Activated CD8-positive, alpha-beta memory T cell treated with anti-CD3 and anti-CD28 coated beads for 36 hours (primary cell): ENCODE measurements around the gene FNDC3B. TPM values are rescaled to one million over a fixed set of nuclear protein-coding genes. Genes with fewer than 3 reads are reported as not detected.
"Not testable (repeated sequence)": the region's sequence is repeated elsewhere in the genome, so short reads cannot be mapped to it uniquely, and the experiment has no call there.

Experiments used
- CTCF ChIA-PET: fragments of 350-600 bp; sonication (Branson Sonifier 250); formaldehyde crosslinking; loops from one replicate; lab custom pipeline; 2021; ENCODE audit warnings: antibody characterized with exemption; lab: Charles Lee
- POLR2A ChIA-PET: fragments of 350-600 bp; sonication (Branson Sonifier 250); formaldehyde crosslinking; loops from one replicate; lab custom pipeline; 2021; ENCODE audit warnings: antibody characterized with exemption; lab: Charles Lee
- total RNA-seq, 2 experiments: library from RNA; stranded (reverse); gene quantifications; one replicate each; pipeline ENCODE4 v1.2.3, GENCODE V29; 2021

Gene FNDC3B
- 10 to 100 TPM; 19.0 to 24.2 TPM for total RNA-seq

GRCh38 chr3:172039436-172040077 lies at the start of gene FNDC3B:
Gene FNDC3B, plus strand, starts transcription at chr3:172039578. Its CDS starts 72,902 bp downstream, at chr3:172112480.
- CTCF ChIA-PET, result interaction anchor here (0.6 kb wide), 1 partner anchor 100 kb away, joined by 3 read pairs; no protein-coding TSS in a partner anchor
- POLR2A ChIA-PET, result interaction anchor here (0.6 to 1.1 kb wide), 4 partner anchors 63 to 1170 kb away, joined by 3 to 6 read pairs (median 3); partner anchors contain the start of gene RPL22L1

GRCh38 chr3:171990239-171990638 lies 49.1 kb upstream of the FNDC3B start:
- POLR2A ChIA-PET, CTCF ChIA-PET: not testable (repeated sequence)

- POLR2A ChIA-PET, result no interaction called here
- CTCF ChIA-PET, result no interaction called here
These were observed 48.2 kb upstream of the FNDC3B start for GRCh38 chr3:171991166-171991565.

- ChIA-PET POLR2A (no interaction called here), CTCF (no interaction called here)
These were observed 44.5 kb upstream of the FNDC3B start for GRCh38 chr3:171994646-171995428.

GRCh38 chr3:171995486-171995885 lies 43.9 kb upstream of the FNDC3B start:
- ChIA-PET CTCF (no interaction called here), POLR2A (no interaction called here)

DNA sequence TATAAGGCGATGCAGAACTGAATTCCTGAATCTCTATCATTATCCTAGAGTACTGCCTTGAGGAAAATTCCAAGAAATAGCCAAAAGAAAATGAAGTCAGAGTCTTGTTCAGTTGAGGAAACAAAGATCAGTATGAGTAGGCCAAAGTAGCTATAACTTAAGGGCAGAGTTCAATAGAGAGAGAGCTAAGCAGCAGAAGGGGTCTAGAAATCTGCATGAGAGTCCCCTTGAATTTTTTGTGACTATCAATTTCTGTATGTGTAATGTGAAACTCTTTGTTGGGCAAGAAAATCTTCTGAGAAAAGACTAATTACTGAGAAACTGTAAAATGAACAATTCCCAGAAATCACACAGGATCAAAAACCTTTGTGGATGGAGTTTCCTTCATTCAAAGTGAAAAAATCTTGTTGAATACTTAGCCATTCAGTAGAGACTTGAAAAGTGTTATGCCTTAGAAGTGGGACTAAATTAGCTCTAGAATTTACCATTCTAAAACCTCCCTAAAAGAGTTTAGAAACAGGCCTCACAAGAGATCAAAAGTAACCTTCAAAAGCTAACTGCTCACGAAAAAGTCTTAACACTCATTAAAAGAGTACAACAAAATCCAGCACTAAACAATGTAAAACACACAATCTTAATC lies 43.1 kb upstream of the FNDC3B start:
- CTCF ChIA-PET, result no interaction called here
- POLR2A ChIA-PET, result no interaction called here

DNA sequence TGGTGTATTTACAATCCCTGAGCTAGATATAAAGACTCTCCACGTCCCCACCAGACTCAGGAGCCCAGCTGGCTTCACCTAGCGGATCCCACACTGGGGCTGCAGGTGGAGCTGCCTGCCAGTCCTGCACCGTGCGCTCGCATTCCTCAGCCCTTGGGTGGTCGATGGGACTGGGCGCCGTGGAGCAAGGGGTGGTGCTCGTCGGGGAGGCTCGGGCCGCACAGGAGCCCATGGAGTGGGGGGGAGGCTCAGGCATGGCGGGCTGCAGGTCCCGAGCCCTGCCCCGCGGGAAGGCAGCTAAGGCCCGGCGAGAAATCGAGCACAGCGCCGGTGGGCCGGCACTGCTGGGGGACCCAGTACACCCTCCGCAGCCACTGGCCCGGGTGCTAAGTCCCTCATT lies 40.6 kb upstream of the FNDC3B start:
- CTCF ChIA-PET, POLR2A ChIA-PET: not testable (repeated sequence)

DNA sequence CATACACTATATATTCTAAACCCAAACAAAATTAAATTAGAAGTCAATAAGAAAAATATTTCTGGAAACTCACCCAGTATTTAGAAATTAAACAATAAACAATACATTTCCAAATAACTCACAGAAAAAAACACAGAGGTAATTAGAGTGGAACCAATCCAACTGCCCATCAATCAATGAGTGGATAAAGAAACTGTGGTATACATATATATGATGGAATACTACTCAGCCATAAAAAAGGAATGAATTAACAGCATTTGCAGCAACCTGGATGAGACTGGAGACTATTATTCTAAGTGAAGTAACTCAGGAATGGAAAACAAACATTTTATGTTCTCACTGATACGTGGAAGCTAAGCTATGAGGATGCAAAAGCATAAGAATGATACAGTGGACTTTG lies 37.8 kb upstream of the FNDC3B start:
- CTCF ChIA-PET, POLR2A ChIA-PET: not testable (repeated sequence)

DNA sequence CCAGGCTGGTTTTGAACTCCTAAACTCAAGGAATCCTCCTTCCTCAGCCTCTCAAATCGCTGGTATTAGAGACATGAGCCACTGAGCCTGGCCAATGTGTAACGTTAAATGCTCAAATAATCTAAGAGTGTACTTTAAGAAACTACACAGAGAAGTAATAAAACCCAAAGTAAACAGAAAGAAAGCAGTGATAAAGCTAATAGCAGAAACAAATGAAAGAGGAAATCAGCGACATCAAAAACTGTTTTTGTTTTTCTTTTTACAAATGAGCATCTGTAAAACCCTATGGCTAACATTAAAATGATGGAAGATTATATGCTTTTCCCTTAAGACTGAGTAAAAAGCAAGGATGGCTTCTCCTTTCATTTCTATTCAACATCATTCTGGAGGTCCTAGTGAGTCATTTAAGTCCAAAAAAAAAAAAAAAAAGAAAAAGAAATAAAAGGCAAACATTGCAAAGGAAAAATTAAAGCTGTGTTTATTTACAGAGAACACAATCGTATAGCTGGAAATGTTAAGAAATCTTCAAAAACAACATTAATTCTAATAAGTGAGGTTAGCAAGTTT lies 36.8 kb upstream of the FNDC3B start:
- ChIA-PET POLR2A (no interaction called here), CTCF (no interaction called here)

GRCh38 chr3:172003146-172003545 lies 36.2 kb upstream of the FNDC3B start:
- ChIA-PET CTCF (no interaction called here), POLR2A (no interaction called here)

GRCh38 chr3:172007065-172007370 lies 32.4 kb upstream of the FNDC3B start:
- ChIA-PET POLR2A (no interaction called here), CTCF (no interaction called here)

GRCh38 chr3:172009803-172010202 lies 29.6 kb upstream of the FNDC3B start:
- ChIA-PET CTCF (no interaction called here), POLR2A (no interaction called here)

DNA sequence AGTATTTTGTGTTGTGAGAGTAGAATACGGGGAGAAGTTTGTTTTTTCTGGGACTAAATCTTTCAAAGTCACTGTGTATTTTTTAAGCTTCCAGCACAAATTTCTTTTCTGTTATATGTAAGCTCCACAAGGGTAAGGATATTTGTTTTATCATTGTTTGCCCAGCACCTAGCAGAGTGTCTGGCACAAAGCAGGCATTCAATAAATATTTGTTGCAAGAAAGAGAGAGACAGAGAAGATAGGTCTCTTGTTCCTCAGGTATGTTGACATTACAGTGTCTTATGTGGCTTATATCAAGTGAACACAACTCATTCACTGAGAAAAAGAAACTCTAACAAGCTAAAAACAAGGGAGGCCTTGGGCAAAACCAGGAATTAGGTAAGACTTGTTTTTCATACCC lies 26.6 kb upstream of the FNDC3B start:
- ChIA-PET CTCF (no interaction called here), POLR2A (no interaction called here)

- CTCF ChIA-PET, result interaction anchor here (0.7 kb wide), 1 partner anchor 131 kb away, joined by 5 read pairs; no protein-coding TSS in a partner anchor
- POLR2A ChIA-PET, result no interaction called here
These were observed 25.2 kb upstream of the FNDC3B start for GRCh38 chr3:172014145-172014544.

DNA sequence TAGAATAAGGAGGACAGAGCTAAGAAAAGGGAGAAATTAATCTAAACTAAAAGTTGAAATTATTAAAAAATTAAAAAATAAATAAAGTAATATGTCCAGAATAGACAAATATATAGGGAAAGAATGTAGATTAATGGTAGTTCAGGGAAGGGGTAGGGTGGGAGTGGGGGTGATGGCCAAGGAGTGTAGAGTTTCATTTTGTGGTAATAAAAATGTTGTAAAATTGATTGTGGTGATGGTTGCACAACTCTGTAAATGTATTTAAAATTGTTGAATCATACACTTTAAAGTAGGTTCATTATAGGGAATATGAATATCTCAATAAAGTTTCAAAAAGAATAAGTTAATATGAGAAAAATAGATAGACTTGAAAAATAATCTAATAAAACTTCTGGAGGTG lies 21.0 kb upstream of the FNDC3B start:
- ChIA-PET CTCF (no interaction called here), POLR2A (no interaction called here)

GRCh38 chr3:172020763-172021162 lies 18.6 kb upstream of the FNDC3B start:
- ChIA-PET POLR2A (no interaction called here), CTCF (no interaction called here)

- ChIA-PET CTCF (no interaction called here), POLR2A (no interaction called here)
These were observed 18.2 kb upstream of the FNDC3B start for GRCh38 chr3:172021164-172021563.

DNA sequence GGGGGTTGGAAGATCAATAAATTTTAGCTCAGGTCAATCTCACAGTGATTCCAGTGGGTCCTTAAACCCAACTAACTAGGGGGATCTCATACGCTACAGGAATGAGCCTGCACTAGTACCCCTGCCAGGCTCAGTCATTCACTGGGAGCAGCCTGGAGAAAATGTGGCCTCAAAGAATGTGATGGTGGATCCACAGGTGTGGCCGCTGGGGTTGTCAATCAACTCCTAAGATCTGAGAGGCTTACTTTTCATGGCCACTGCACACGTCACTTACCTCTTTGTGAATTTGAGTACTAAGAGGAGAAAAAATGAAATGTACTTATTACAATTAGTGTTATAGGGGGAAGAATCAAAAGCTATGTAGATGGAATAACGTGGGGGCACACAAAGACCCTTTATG lies 17.5 kb upstream of the FNDC3B start:
- CTCF ChIA-PET, result no interaction called here
- POLR2A ChIA-PET, result no interaction called here

DNA sequence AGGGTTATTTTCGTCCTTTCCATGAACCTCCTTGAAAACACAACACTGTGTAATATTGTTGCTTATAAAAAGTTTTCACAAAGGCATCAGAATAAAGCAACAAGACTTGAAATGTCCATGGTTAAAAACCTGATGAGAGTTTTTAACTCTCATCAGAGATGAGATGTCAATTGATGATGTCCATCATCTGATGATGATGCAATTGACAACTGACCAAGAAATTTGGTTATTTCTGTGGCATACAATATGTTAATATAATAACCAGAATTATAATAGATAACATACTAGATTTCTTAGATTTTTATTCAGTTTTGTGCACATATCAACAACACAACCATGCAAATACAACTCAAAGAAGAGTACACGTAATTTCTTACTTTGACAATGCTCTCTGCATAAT lies 15.5 kb upstream of the FNDC3B start:
- CTCF ChIA-PET, result no interaction called here
- POLR2A ChIA-PET, result no interaction called here

DNA sequence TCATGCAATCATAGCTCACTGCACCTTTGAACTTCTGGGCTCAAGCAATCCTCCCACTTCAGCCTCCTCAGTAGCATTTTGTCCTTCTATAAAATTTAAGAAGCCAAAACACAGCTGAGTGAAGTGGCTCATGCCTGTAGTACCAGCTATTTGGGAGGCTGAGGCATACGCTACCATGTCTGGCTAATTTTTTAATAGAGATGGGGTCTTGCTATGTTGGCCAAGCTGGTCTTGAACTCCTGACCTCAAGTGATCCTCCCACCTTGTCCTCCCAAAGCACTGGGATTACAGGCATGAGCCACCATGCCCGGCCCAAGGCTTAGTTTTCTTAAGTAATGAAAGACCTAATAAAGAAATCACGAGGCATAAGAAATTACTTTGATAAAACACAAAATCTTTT lies 14.7 kb upstream of the FNDC3B start:
- ChIA-PET POLR2A (no interaction called here), CTCF (no interaction called here)
